HEK293 (cell line): ENCODE data around the gene LCNL1.

Experiments used
- CTCF ChIA-PET: fragments of 350-600 bp; formaldehyde crosslinking; extraction: SDS; loops from one replicate; lab custom pipeline; 2021; ENCODE audit warnings: antibody characterized with exemption; lab: Yijun Ruan, JAX
- POLR2A ChIA-PET: fragments of 300-600 bp; formaldehyde crosslinking; extraction: SDS; loops from one replicate; lab custom pipeline; 2020; ENCODE audit warnings: antibody characterized with exemption, inconsistent platforms; lab: Yijun Ruan, JAX
- H3K27ac ChIP-seq: fragments of 200-500 bp; sonication (Bioruptor generic); 2 replicates; pipeline ENCODE4 v1.5.1; 2014; ENCODE audit warnings: low read depth, low read length, control low read depth, inconsistent platforms; ENCODE audit errors: extremely low read depth
- H3K36me3 ChIP-seq, 2 experiments: fragments of 200-500 bp in 1 of 2; sonication (Bioruptor generic) in 1 of 2; 1 replicate in 1 of 2; 2 replicates in 1 of 2; pipeline ENCODE4 v1.5.1; 2014 to 2017; ENCODE audit warnings: inconsistent platforms in 2 of 2, low read length in 2 of 2; ENCODE audit not compliant: control insufficient read depth in 2 of 2, insufficient read depth in 1 of 2
- H3K4me1 ChIP-seq: fragments of 200-500 bp; sonication (Bioruptor generic); 2 replicates; pipeline ENCODE4 v1.5.1; 2014; ENCODE audit warnings: mild to moderate bottlenecking, low read length, inconsistent platforms; ENCODE audit not compliant: control insufficient read depth, insufficient read depth
- H3K4me3 ChIP-seq: 2 replicates; pipeline ENCODE4 v1.5.1; 2011; ENCODE audit warnings: low read depth, mild to moderate bottlenecking, control low read depth, low read length, moderate library complexity
- H3K9me3 ChIP-seq: fragments of 200-500 bp; sonication (Bioruptor generic); 2 replicates; pipeline ENCODE4 v1.5.1; 2014; ENCODE audit warnings: low read depth, low read length, inconsistent platforms; ENCODE audit not compliant: control insufficient read depth, insufficient read depth
- ATF2 ChIP-seq: fragments of 450-650 bp; formaldehyde crosslinking; IDR thresholded peaks from 2 replicates; pipeline ENCODE4 v1.5.1; 2016; ENCODE audit warnings: missing biosample characterization, missing genetic modification characterization, low read depth
- GLIS2 ChIP-seq: fragments of 450-650 bp; formaldehyde crosslinking; IDR thresholded peaks from 2 replicates; pipeline ENCODE4 v1.5.1; 2016; ENCODE audit warnings: missing biosample characterization, missing genetic modification characterization
- PRDM2 ChIP-seq: fragments of 450-650 bp; formaldehyde crosslinking; IDR thresholded peaks from 2 replicates; pipeline ENCODE4 v1.5.1; 2016; ENCODE audit warnings: missing biosample characterization, missing genetic modification characterization, borderline replicate concordance
- ZBTB44 ChIP-seq: fragments of 450-650 bp; IDR thresholded peaks from 2 replicates; pipeline ENCODE4 v1.5.1; 2018; ENCODE audit warnings: missing biosample characterization, mild to moderate bottlenecking, missing genetic modification characterization
- ZBTB7A ChIP-seq: fragments of 450-650 bp; formaldehyde crosslinking; IDR thresholded peaks from 2 replicates; pipeline ENCODE4 v1.5.1; 2016; ENCODE audit warnings: low read depth, missing biosample characterization, missing genetic modification characterization
- ZNF138 ChIP-seq: fragments of 450-650 bp; formaldehyde crosslinking; IDR thresholded peaks from 2 replicates; pipeline ENCODE4 v1.5.1; 2016; ENCODE audit warnings: missing biosample characterization, missing genetic modification characterization, borderline replicate concordance
- ZNF280D ChIP-seq: fragments of 450-650 bp; formaldehyde crosslinking; IDR thresholded peaks from 2 replicates; pipeline ENCODE4 v1.5.1; 2016; ENCODE audit warnings: missing biosample characterization, missing genetic modification characterization
- ZNF335 ChIP-seq: fragments of 450-650 bp; formaldehyde crosslinking; conservative IDR thresholded peaks from 2 replicates; pipeline ENCODE4 v1.5.1; 2016; ENCODE audit warnings: missing biosample characterization, missing genetic modification characterization
- ZNF398 ChIP-seq: fragments of 450-650 bp; formaldehyde crosslinking; IDR thresholded peaks from 2 replicates; pipeline ENCODE4 v1.5.1; 2017; ENCODE audit warnings: missing biosample characterization, missing genetic modification characterization
- ZNF416 ChIP-seq: fragments of 450-650 bp; formaldehyde crosslinking; IDR thresholded peaks from 2 replicates; pipeline ENCODE4 v1.5.1; 2016; ENCODE audit warnings: missing biosample characterization, missing genetic modification characterization
- ZNF473 ChIP-seq: fragments of 450-650 bp; formaldehyde crosslinking; IDR thresholded peaks from 2 replicates; pipeline ENCODE4 v1.5.1; 2017; ENCODE audit warnings: missing biosample characterization, missing genetic modification characterization
- ZNF501 ChIP-seq: fragments of 450-650 bp; formaldehyde crosslinking; IDR thresholded peaks from 2 replicates; pipeline ENCODE4 v1.5.1; 2016; ENCODE audit warnings: missing biosample characterization, missing genetic modification characterization
- ZNF549 ChIP-seq: fragments of 450-650 bp; IDR thresholded peaks from 2 replicates; pipeline ENCODE4 v1.5.1; 2018; ENCODE audit warnings: missing biosample characterization, missing genetic modification characterization, mild to moderate bottlenecking, inconsistent platforms, moderate library complexity
- ZNF600 ChIP-seq: fragments of 450-650 bp; formaldehyde crosslinking; IDR thresholded peaks from 2 replicates; pipeline ENCODE4 v1.5.1; 2016; ENCODE audit warnings: missing biosample characterization, missing genetic modification characterization
- ZNF610 ChIP-seq: fragments of 450-650 bp; formaldehyde crosslinking; IDR thresholded peaks from 2 replicates; pipeline ENCODE4 v1.5.1; 2016; ENCODE audit warnings: missing biosample characterization, missing genetic modification characterization, borderline replicate concordance
- ZNF621 ChIP-seq: fragments of 450-650 bp; formaldehyde crosslinking; IDR thresholded peaks from 2 replicates; pipeline ENCODE4 v1.5.1; 2017; ENCODE audit warnings: missing biosample characterization, missing genetic modification characterization
- ZNF660 ChIP-seq: fragments of 450-650 bp; IDR thresholded peaks from 2 replicates; pipeline ENCODE4 v1.5.1; 2018; ENCODE audit warnings: missing biosample characterization, mild to moderate bottlenecking, missing genetic modification characterization
- ZNF776 ChIP-seq: fragments of 450-650 bp; formaldehyde crosslinking; IDR thresholded peaks from 2 replicates; pipeline ENCODE4 v1.5.0; 2017; ENCODE audit warnings: missing biosample characterization, missing genetic modification characterization, borderline replicate concordance

Gene LCNL1

GRCh38 chr9:136949239-136949816, 33.5 kb upstream of the LCNL1 start (continued):
- TF ChIP-seq PRDM2, result no peak
- TF ChIP-seq ZBTB7A (tag by site-specific recombination), result 0 out of 2 replicates have a peak, but pooled peaks have one; percentile 95
- peak; percentile 94 for TF ChIP-seq ZNF398 (tag by site-specific recombination)

- CTCF ChIA-PET, result interaction anchor here (0.6 to 1.4 kb wide), 2 partner anchors 20 to 26 kb away, joined by 3 to 5 read pairs; no protein-coding TSS in a partner anchor
- peak; percentile 97 for TF ChIP-seq GLIS2 (tag by site-specific recombination)
- no peak for TF ChIP-seq ZNF280D (tag by site-specific recombination)
- TF ChIP-seq ZNF610 (tag by site-specific recombination), result no peak
- TF ChIP-seq ZNF501 (tag by site-specific recombination), result no peak; the same call in 1 of the 2 replicates
- TF ChIP-seq ZBTB44, result no peak
- no peak for TF ChIP-seq ZNF138
- no peak for TF ChIP-seq ZNF621
- peak; percentile 58; the same call in 1 of the 2 replicates for TF ChIP-seq ZNF335 (tag by site-specific recombination)
- TF ChIP-seq ATF2 (tag by site-specific recombination), result no peak
- TF ChIP-seq ZNF660 (tag by site-specific recombination), result no peak
- TF ChIP-seq ZNF416 (tag by site-specific recombination), result no peak
- peak; percentile 98 for TF ChIP-seq ZNF600 (tag by site-specific recombination)
- TF ChIP-seq ZNF473 (tag by site-specific recombination), result no peak
- TF ChIP-seq ZNF549, result no peak
- no peak for TF ChIP-seq ZNF776
Observed at GRCh38 chr9:136949817-136950655, 32.8 kb upstream of the LCNL1 start.

More at GRCh38 chr9:136949817-136950655, 32.8 kb upstream of the LCNL1 start:
- H3K4me3 ChIP-seq, result peak overlapping the region; percentile 55
- no peaks in the 10 kb centered on the region for H3K9me3 ChIP-seq
- H3K36me3 ChIP-seq, result no peaks in the 10 kb centered on the region
- POLR2A ChIA-PET, result interaction anchor here (0.5 to 4.9 kb wide), 6 partner anchors 43 to 223 kb away, joined by 3 to 24 read pairs (median 3); partner anchors contain the start of genes CLIC3, PAXX and SAPCD2
- peak overlapping the region; percentile 76 for H3K27ac ChIP-seq
- no peaks in the 10 kb centered on the region; the same call in 1 of the 2 replicates for H3K4me1 ChIP-seq
